HCT116 (cell line): Measurements from ENCODE around the gene SMIM23. TPM values are rescaled to one million over a fixed set of nuclear protein-coding genes. Genes with fewer than 3 reads are reported as not detected.

Experiments
- ATAC-seq: fragments of 200-7000 bp; cut with Tn5 transposase; 2 replicates; pipeline ENCODE4 v1.9.1; 2020; ENCODE audit warnings: mild to moderate bottlenecking, moderate library complexity
- BruUV-seq: library from RNA; stranded (reverse); fragments of 400-500 nt; replicated peaks from 2 replicates; lab custom pipeline; 2021; lab: Mats Ljungman, UMichigan
- CTCF ChIA-PET: fragments of 300-600 bp; sonication (Branson Sonifier 250); formaldehyde crosslinking; loops from one replicate; lab custom pipeline; 2021; ENCODE audit warnings: antibody characterized with exemption; lab: Charles Lee
- POLR2A ChIA-PET: fragments of 300-600, 350-600 bp; sonication (Branson Sonifier 250); formaldehyde crosslinking; loops from one replicate; lab custom pipeline; 2021; ENCODE audit warnings: antibody characterized with exemption; lab: Charles Lee
- RAD21 ChIA-PET, 2 experiments: fragments of 300-600 bp; sonication (Branson Sonifier 250); formaldehyde crosslinking; loops; one replicate each; lab custom pipeline; 2023; ENCODE audit warnings: low total read pairs in 2 of 2; ENCODE audit not compliant: uncharacterized antibody in 2 of 2, unreplicated experiment in 2 of 2, low non-redundant PET in 1 of 2; lab: Charles Lee
- DNase-seq: peaks from one replicate; pipeline ENCODE4 v3.0.0-alpha.2; 2010; ENCODE audit warnings: low read depth, low spot score
- H2AFZ ChIP-seq: fragments of 200-600 bp; shearing (Covaris generic), sonication (generic); 2 replicates; pipeline ENCODE4 v1.6.1; 2017; ENCODE audit warnings: low read depth, mixed run types, mixed read lengths, antibody characterized with exemption, low read length; ENCODE audit not compliant: poor library complexity, severe bottlenecking
- H3K27ac ChIP-seq: 2 replicates; pipeline ENCODE4 v1.5.1; 2012; ENCODE audit warnings: low read depth, low read length
- H3K27me3 ChIP-seq: fragments of 200-600 bp; sonication (generic); 2 replicates; pipeline ENCODE4 v1.6.1; 2016; ENCODE audit warnings: mixed run types, low read length, mixed read lengths; ENCODE audit not compliant: insufficient read depth
- H3K36me3 ChIP-seq, 2 experiments: fragments of 200-500 bp in 1 of 2; fragments of 200-600 bp in 1 of 2; sonication (Bioruptor generic) in 1 of 2; sonication (generic) in 1 of 2; 2 replicates each; pipeline versions ENCODE4 v1.5.1 to v1.6.1; 2014 to 2016; ENCODE audit warnings: low read length in 2 of 2, inconsistent platforms in 1 of 2, mixed read lengths in 1 of 2, mixed run types in 1 of 2; ENCODE audit not compliant: insufficient read depth in 2 of 2, control insufficient read depth in 1 of 2
- H3K4me1 ChIP-seq, 2 experiments: fragments of 200-600 bp in 1 of 2; sonication (generic) in 1 of 2; 2 replicates each; pipeline versions ENCODE4 v1.5.1 to v1.6.1; 2012 to 2017; ENCODE audit warnings: low read length in 2 of 2, inconsistent platforms in 1 of 2, mild to moderate bottlenecking in 1 of 2, mixed read lengths in 1 of 2, mixed run types in 1 of 2, moderate library complexity in 1 of 2; ENCODE audit not compliant: insufficient read depth in 2 of 2, control insufficient read depth in 1 of 2
- H3K4me2 ChIP-seq: fragments of 200-600 bp; sonication (generic); 2 replicates; pipeline ENCODE4 v1.6.1; 2017; ENCODE audit warnings: mixed run types, low read length, mixed read lengths
- H3K4me3 ChIP-seq, 2 experiments: fragments of 200-600 bp in 1 of 2; sonication (generic) in 1 of 2; replicated peaks in 1 of 2; 2 replicates each; pipeline ENCODE4 v1.5.1; 2011 to 2016; ENCODE audit warnings: low read length in 2 of 2, control low read depth in 1 of 2, low read depth in 1 of 2, mild to moderate bottlenecking in 1 of 2, mixed read lengths in 1 of 2, mixed run types in 1 of 2
- H3K79me2 ChIP-seq: fragments of 200-600 bp; sonication (generic); 2 replicates; pipeline ENCODE4 v1.6.1; 2017; ENCODE audit warnings: mild to moderate bottlenecking, mixed run types, low read length, moderate library complexity, mixed read lengths; ENCODE audit not compliant: insufficient read depth
- H3K9ac ChIP-seq: fragments of 200-600 bp; sonication (generic); 2 replicates; pipeline ENCODE4 v1.6.1; 2016; ENCODE audit warnings: low read length, mixed read lengths
- H3K9me2 ChIP-seq: fragments of 200-600 bp; sonication (generic), shearing (Covaris generic); 2 replicates; pipeline ENCODE4 v1.6.1; 2017; ENCODE audit warnings: mixed run types, mild to moderate bottlenecking, moderate library complexity; ENCODE audit not compliant: insufficient read depth
- H3K9me3 ChIP-seq, 2 experiments: fragments of 200-500 bp in 1 of 2; fragments of 200-600 bp in 1 of 2; sonication (Bioruptor generic) in 1 of 2; sonication (generic) in 1 of 2; 2 replicates each; pipeline ENCODE4 v1.6.1; 2014 to 2017; ENCODE audit warnings: low read length in 2 of 2, mixed read lengths in 2 of 2, inconsistent platforms in 1 of 2, low read depth in 1 of 2, mild to moderate bottlenecking in 1 of 2, mixed run types in 1 of 2, moderate library complexity in 1 of 2; ENCODE audit not compliant: control insufficient read depth in 1 of 2, insufficient read depth in 1 of 2
- H4K20me1 ChIP-seq: fragments of 200-600 bp; sonication (generic), shearing (Covaris generic); 2 replicates; pipeline ENCODE4 v1.6.1; 2017; ENCODE audit warnings: mixed run types, mild to moderate bottlenecking, moderate library complexity; ENCODE audit not compliant: insufficient read depth
- EGR1 ChIP-seq: IDR thresholded peaks from 2 replicates; pipeline ENCODE4 v1.6.1; 2012; ENCODE audit warnings: low read depth
- ELF1 ChIP-seq: IDR thresholded peaks from 2 replicates; pipeline ENCODE4 v1.6.1; 2012; ENCODE audit warnings: low read depth, borderline replicate concordance
- EZH2phosphoT487 ChIP-seq: fragments of 200-600 bp; IDR thresholded peaks from 2 replicates; pipeline ENCODE4 v1.6.1; 2018; ENCODE audit warnings: antibody characterized with exemption, borderline replicate concordance
- JUND ChIP-seq: IDR thresholded peaks from 2 replicates; pipeline ENCODE4 v1.6.1; 2012
- intact Hi-C: fragments of 100-400 bp; cut with micrococcal nuclease; formaldehyde crosslinking; loops from 2 replicates; pipeline ENCODE4 v1.10.0; 2022
- total RNA-seq: library from RNA; stranded (reverse); gene quantifications from one replicate; pipeline ENCODE4 v1.2.1, GENCODE V29; 2021; ENCODE audit not compliant: unreplicated experiment
- TF ChIP-seq, protein P1 (sequence below): IDR thresholded peaks from 2 replicates; pipeline ENCODE4 v1.6.1; 2012; ENCODE audit warnings: low read depth
- TF ChIP-seq, protein P2 (sequence below): IDR thresholded peaks from 2 replicates; pipeline ENCODE4 v1.6.1; 2012

The SMIM23 gene
- total RNA-seq, 1 experiment from 2014 or later = not detected

DNA sequence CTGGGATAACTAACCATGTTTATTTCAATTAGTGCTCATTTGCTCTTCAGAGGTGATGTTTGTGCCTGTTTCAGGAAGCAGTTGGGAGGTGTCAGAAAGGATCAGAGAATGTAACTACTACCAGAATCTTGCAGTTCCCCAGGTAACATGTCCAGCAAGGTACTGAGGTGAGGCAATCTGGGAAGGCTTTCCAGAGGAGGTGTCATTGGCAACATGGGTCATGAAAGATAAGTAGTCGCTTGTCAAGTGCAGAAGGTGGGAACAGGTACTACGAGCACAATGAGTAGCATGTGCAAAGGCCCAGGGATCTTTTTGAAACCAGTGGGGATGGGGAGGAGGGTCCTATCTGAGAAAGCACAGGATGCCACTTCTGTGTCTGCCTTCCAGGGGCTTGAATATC, 4.8 kb downstream of the SMIM23 start:
- no peaks in the 10 kb centered on the region for H3K9me2 ChIP-seq
- BruUV-seq = no TSS peak
- no peak overlapping the region for H3K9ac ChIP-seq
- H4K20me1 ChIP-seq = no peaks in the 10 kb centered on the region
- CTCF ChIA-PET = no interaction called here
- no peak overlapping the region for H3K27ac ChIP-seq
- H3K79me2 ChIP-seq = no peaks in the 10 kb centered on the region
- no peak overlapping the region for H2AFZ ChIP-seq
- no peaks in the 10 kb centered on the region for H3K36me3 ChIP-seq
- H3K4me1 ChIP-seq = no peaks in the 10 kb centered on the region
- DNase-seq (no peak), ATAC-seq (no peak)
- POLR2A ChIA-PET = no interaction called here
- no peaks in the 10 kb centered on the region for H3K9me3 ChIP-seq
- no peak overlapping the region for H3K4me3 ChIP-seq
- RAD21 ChIA-PET = no interaction called here
- peaks cover 4% of the 10 kb centered on the region; the same call in 1 of the 2 replicates for H3K27me3 ChIP-seq
- TF ChIP-seq EZH2phosphoT487 = no peak
- TF ChIP-seq, protein P1, sequence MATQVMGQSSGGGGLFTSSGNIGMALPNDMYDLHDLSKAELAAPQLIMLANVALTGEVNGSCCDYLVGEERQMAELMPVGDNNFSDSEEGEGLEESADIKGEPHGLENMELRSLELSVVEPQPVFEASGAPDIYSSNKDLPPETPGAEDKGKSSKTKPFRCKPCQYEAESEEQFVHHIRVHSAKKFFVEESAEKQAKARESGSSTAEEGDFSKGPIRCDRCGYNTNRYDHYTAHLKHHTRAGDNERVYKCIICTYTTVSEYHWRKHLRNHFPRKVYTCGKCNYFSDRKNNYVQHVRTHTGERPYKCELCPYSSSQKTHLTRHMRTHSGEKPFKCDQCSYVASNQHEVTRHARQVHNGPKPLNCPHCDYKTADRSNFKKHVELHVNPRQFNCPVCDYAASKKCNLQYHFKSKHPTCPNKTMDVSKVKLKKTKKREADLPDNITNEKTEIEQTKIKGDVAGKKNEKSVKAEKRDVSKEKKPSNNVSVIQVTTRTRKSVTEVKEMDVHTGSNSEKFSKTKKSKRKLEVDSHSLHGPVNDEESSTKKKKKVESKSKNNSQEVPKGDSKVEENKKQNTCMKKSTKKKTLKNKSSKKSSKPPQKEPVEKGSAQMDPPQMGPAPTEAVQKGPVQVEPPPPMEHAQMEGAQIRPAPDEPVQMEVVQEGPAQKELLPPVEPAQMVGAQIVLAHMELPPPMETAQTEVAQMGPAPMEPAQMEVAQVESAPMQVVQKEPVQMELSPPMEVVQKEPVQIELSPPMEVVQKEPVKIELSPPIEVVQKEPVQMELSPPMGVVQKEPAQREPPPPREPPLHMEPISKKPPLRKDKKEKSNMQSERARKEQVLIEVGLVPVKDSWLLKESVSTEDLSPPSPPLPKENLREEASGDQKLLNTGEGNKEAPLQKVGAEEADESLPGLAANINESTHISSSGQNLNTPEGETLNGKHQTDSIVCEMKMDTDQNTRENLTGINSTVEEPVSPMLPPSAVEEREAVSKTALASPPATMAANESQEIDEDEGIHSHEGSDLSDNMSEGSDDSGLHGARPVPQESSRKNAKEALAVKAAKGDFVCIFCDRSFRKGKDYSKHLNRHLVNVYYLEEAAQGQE = no peak
- TF ChIP-seq EGR1 = no peak
- TF ChIP-seq ELF1 = no peak
- no peak for TF ChIP-seq JUND
- no peak overlapping the region for H3K4me2 ChIP-seq
- intact Hi-C loops = no loop called here

DNA sequence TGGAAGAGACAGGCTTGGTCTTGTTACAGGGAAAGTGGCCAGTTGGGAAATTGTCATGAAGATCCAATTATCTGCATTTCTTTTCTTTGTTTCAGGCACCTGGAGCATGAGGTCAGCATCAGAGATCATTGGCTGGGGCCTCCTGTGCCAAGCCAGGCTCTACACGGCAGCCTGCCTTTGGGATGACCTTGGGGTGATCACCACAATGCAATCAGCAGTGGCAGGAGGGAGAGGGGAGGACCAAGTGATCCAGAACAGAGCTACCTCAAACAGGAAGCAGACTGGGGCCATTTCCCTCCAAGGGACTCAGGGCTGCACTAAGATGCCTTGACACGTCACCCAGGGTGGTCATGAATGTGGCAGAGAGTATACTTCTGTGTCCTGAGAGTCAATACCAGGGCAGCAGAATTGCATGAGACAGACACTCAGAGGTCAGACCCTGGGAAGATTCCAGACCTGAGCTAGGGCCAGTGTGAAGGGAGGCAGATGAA, 8.9 kb downstream of the SMIM23 start:
- DNase-seq (no peak), ATAC-seq (no peak)
- Histone ChIP-seq H3K9ac (no peak overlapping the region), H3K4me2 (no peak overlapping the region), H3K36me3 (no peaks in the 10 kb centered on the region), H3K9me2 (no peaks in the 10 kb centered on the region), H3K4me1 (no peaks in the 10 kb centered on the region), H4K20me1 (no peaks in the 10 kb centered on the region), H3K4me3 (no peak overlapping the region), H3K9me3 (no peaks in the 10 kb centered on the region), H3K79me2 (no peaks in the 10 kb centered on the region), H3K27me3 (peaks cover 4% of the 10 kb centered on the region; the same call in 1 of the 2 replicates), H2AFZ (no peak overlapping the region), H3K27ac (no peak overlapping the region)
- TF ChIP-seq, protein P2, sequence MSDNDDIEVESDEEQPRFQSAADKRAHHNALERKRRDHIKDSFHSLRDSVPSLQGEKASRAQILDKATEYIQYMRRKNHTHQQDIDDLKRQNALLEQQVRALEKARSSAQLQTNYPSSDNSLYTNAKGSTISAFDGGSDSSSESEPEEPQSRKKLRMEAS = no peak
- intact Hi-C loops = no loop called here
- RAD21 ChIA-PET = no interaction called here
- no TSS peak for BruUV-seq
- CTCF ChIA-PET = no interaction called here
- POLR2A ChIA-PET = no interaction called here
